Astrocyte of the spinal cord (primary cell): ENCODE measurements around the gene SMPD3.

Source experiments
- DNase-seq: peaks from one replicate; pipeline ENCODE4 v3.0.0; 2011; ENCODE audit warnings: low read depth, low spot score
- H3K4me3 ChIP-seq: 2 replicates; pipeline ENCODE4 v1.5.1; 2011; ENCODE audit warnings: low read depth, mild to moderate bottlenecking, low read length, moderate library complexity
- CTCF ChIP-seq: IDR thresholded peaks from 2 replicates; pipeline ENCODE4 v1.5.1; 2012; ENCODE audit warnings: low read depth, mild to moderate bottlenecking, low read length, inconsistent platforms
- in situ Hi-C: cut with HindIII; loops from 2 replicates; pipeline ENCODE4 v1.10.0; 2017; ENCODE audit warnings: low sequenced_read_pairs

The SMPD3 gene

GRCh38 chr16:68427649-68428303, 20.5 kb downstream of the SMPD3 start:
- DNase-seq: no peak
- H3K4me3 ChIP-seq: no peak overlapping the region
- TF ChIP-seq CTCF: no peak
- in situ Hi-C loops: no loop called here

GRCh38 chr16:68426347-68426652, 22.0 kb downstream of the SMPD3 start:
- TF ChIP-seq CTCF: no peak
- in situ Hi-C loops: no loop called here
- DNase-seq: no peak
- no peak overlapping the region for H3K4me3 ChIP-seq

GRCh38 chr16:68425498-68426346, 22.6 kb downstream of the SMPD3 start:
- no peak for TF ChIP-seq CTCF
- no peak for DNase-seq
- H3K4me3 ChIP-seq: no peak overlapping the region
- in situ Hi-C loops: no loop called here

- H3K4me3 ChIP-seq: no peak overlapping the region
- TF ChIP-seq CTCF: no peak
- in situ Hi-C loops: no loop called here
- DNase-seq: no peak
Measured at GRCh38 chr16:68423771-68424170, 24.5 kb downstream of the SMPD3 start.

GRCh38 chr16:68422396-68422960, 25.8 kb downstream of the SMPD3 start:
- in situ Hi-C loops: no loop called here
- DNase-seq: no peak
- no peak for TF ChIP-seq CTCF
- no peak overlapping the region for H3K4me3 ChIP-seq

GRCh38 chr16:68421076-68421475, 27.2 kb downstream of the SMPD3 start:
- in situ Hi-C loops: no loop called here
- no peak for TF ChIP-seq CTCF
- DNase-seq: no peak
- H3K4me3 ChIP-seq: no peak overlapping the region
